Measurements from ENCODE around the gene TSC1.

TSC1 gene

GRCh38 chr9:132985489-132985888, 41.1 kb upstream of the TSC1 start:
- in situ Hi-C loops (cut with HindIII; ENCODE audit: low pct_ligation_motif_present, low sequenced_read_pairs): no loop called here
- no peak overlapping the region for H3K4me3 ChIP-seq (ENCODE audit: low read depth, low read length)
- no peak for TF ChIP-seq CTCF (IDR thresholded peaks at IDR 0.05; ENCODE audit: low read depth, low read length, missing control alignments)
- peaks cover 26% of the 10 kb centered on the region for H3K27me3 ChIP-seq (replicated peaks)
- no peaks in the 10 kb centered on the region for H3K36me3 ChIP-seq (replicated peaks)
- no peak for DNase-seq
- no peak overlapping the region for H3K27ac ChIP-seq

- Histone ChIP-seq H3K27me3 (replicated peaks) (peaks cover 28% of the 10 kb centered on the region), H3K36me3 (replicated peaks) (no peaks in the 10 kb centered on the region), H3K27ac (no peak overlapping the region), H3K4me3 (ENCODE audit: low read depth, low read length) (no peak overlapping the region)
- DNase-seq: no peak
- in situ Hi-C loops (cut with HindIII; ENCODE audit: low pct_ligation_motif_present, low sequenced_read_pairs): no loop called here
- no peak for TF ChIP-seq CTCF (IDR thresholded peaks at IDR 0.05; ENCODE audit: low read depth, low read length, missing control alignments)
Observed at GRCh38 chr9:132985071-132985350, 40.6 kb upstream of the TSC1 start.

- H3K27ac ChIP-seq: no peak overlapping the region
- no peak overlapping the region for H3K4me3 ChIP-seq (ENCODE audit: low read depth, low read length)
- DNase-seq: no peak
- TF ChIP-seq CTCF (IDR thresholded peaks at IDR 0.05; ENCODE audit: low read depth, low read length, missing control alignments): no peak
- peaks cover 32% of the 10 kb centered on the region for H3K27me3 ChIP-seq (replicated peaks)
- no peaks in the 10 kb centered on the region for H3K36me3 ChIP-seq (replicated peaks)
- in situ Hi-C loops (cut with HindIII; ENCODE audit: low pct_ligation_motif_present, low sequenced_read_pairs): no loop called here
Observed at GRCh38 chr9:132984202-132985070, 40.0 kb upstream of the TSC1 start.

GRCh38 chr9:132983491-132984201, 39.2 kb upstream of the TSC1 start:
- Histone ChIP-seq H3K27me3 (replicated peaks) (peaks cover 38% of the 10 kb centered on the region), H3K27ac (no peak overlapping the region), H3K36me3 (replicated peaks) (no peaks in the 10 kb centered on the region), H3K4me3 (ENCODE audit: low read depth, low read length) (no peak overlapping the region)
- no peak for DNase-seq
- TF ChIP-seq CTCF (IDR thresholded peaks at IDR 0.05; ENCODE audit: low read depth, low read length, missing control alignments): no peak
- in situ Hi-C loops (cut with HindIII; ENCODE audit: low pct_ligation_motif_present, low sequenced_read_pairs): no loop called here

GRCh38 chr9:132982458-132982857, 38.0 kb upstream of the TSC1 start:
- Histone ChIP-seq H3K27ac (no peak overlapping the region), H3K27me3 (replicated peaks) (peaks cover 45% of the 10 kb centered on the region), H3K4me3 (ENCODE audit: low read depth, low read length) (no peak overlapping the region), H3K36me3 (replicated peaks) (no peaks in the 10 kb centered on the region)
- in situ Hi-C loops (cut with HindIII; ENCODE audit: low pct_ligation_motif_present, low sequenced_read_pairs): no loop called here
- TF ChIP-seq CTCF (IDR thresholded peaks at IDR 0.05; ENCODE audit: low read depth, low read length, missing control alignments): no peak
- DNase-seq: no peak
